Measurements from ENCODE around the gene LCE3D.
"Not testable (repeated sequence)": the region's sequence is repeated elsewhere in the genome, so short reads cannot be mapped to it uniquely, and the experiment has no call there.

The LCE3D gene

DNA sequence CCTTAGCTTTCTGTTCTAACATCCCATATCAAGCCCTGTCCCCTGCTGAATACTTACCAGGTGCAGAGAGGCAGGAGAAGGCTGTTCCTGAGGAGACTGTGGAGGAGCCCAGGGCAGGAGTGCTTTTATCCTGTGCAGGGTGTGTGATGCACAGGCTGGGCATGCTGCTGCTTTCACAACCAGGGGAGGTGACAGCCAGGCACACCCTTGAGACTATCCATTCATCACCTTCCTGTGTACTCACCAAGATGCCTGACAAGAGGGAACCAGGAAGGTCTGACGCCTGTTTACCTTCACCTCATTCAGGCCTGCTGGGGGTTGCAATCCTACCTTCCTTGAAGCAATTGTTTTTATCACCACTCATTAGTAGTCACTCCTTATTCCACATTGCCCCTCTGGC lies 13.6 kb downstream of the LCE3D start, which contains the start of gene LCE3E:
LCE3E (minus strand) TSS at position 100 of the 400 bp plus-strand sequence. CDS start 572 bp downstream, outside the sequence.
- TF ChIP-seq, protein P1, sequence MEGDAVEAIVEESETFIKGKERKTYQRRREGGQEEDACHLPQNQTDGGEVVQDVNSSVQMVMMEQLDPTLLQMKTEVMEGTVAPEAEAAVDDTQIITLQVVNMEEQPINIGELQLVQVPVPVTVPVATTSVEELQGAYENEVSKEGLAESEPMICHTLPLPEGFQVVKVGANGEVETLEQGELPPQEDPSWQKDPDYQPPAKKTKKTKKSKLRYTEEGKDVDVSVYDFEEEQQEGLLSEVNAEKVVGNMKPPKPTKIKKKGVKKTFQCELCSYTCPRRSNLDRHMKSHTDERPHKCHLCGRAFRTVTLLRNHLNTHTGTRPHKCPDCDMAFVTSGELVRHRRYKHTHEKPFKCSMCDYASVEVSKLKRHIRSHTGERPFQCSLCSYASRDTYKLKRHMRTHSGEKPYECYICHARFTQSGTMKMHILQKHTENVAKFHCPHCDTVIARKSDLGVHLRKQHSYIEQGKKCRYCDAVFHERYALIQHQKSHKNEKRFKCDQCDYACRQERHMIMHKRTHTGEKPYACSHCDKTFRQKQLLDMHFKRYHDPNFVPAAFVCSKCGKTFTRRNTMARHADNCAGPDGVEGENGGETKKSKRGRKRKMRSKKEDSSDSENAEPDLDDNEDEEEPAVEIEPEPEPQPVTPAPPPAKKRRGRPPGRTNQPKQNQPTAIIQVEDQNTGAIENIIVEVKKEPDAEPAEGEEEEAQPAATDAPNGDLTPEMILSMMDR (IDR thresholded peaks at IDR 0.05; ENCODE audit: unreplicated experiment in 3 of 3) = no peak
- Mint-ChIP-seq H3K4me1 (no peaks in the 10 kb centered on the region), H3K4me3 (no peak within 1 kb of the TSS), H3K9me3 (peaks cover 71% of the 10 kb centered on the region), H3K27ac (no peak within 1 kb of the TSS), H3K27me3 (ENCODE audit: low read depth) (no peaks in the 10 kb centered on the region), H3K36me3 (ENCODE audit: low read depth) (no peaks in the 10 kb centered on the region)

DNA sequence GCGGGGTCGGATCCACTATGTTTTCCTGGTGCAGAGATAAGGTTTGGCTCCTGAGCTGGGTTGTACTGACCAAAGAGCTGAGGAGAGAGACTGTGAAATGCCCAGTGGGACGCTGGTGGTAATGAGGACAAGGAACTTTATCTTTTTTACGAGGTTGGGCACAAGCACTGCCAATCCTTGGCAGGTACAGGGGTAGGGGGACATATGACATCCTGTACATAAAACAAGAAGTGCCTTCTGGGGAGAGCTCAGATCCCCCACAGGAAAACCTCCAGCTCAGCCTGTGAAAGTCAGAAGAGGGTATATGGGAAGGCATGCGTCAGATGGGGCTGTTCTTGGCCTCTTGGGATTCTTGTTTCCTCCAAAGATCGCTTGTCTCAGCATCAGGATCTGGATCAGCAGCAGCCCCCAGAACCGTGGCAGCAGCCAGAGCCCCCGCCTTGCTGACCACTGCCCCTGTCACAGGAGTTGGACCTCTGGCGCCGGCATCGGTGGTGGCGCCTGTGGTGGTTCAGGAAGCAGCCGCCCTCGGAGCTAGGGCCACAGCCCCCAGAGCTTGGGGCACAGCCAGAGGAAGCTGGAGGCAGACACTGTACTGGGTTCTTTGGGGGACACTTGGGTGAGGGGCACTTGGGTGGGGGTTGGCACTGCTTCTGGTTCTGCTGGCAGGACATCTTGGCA lies 14.6 kb downstream of the LCE3D start:
- no peaks in the 10 kb centered on the region for H3K27me3 Mint-ChIP-seq (ENCODE audit: low read depth)
- H3K4me1 Mint-ChIP-seq = no peaks in the 10 kb centered on the region
- H3K36me3 Mint-ChIP-seq (ENCODE audit: low read depth) = no peaks in the 10 kb centered on the region
- peaks cover 70% of the 10 kb centered on the region for H3K9me3 Mint-ChIP-seq
- no peak overlapping the region for H3K4me3 Mint-ChIP-seq
- no peak overlapping the region for H3K27ac Mint-ChIP-seq
- TF ChIP-seq, protein P1 (IDR thresholded peaks at IDR 0.05; ENCODE audit: unreplicated experiment in 3 of 3) = no peak

DNA sequence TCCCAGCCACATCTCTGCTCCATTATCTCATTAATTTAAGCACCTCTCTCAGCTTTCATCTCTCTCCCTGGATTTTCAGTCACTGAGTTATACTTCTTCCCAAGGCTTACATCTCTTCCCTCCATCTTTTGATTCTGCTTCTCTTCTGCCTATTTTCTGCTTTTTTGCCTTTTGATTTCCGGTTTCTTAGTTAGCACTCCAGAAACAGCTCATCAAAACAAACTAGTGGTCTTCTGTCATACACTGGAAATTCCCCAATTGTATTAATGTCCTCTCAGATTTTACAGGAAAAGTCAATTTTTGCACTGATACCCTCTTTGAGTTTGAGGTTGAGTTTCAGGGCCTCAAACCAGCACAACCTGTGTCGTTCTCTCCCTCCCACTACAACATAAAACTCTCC lies 15.2 kb downstream of the LCE3D start:
- Mint-ChIP-seq H3K4me1 (no peaks in the 10 kb centered on the region), H3K27ac (no peak overlapping the region), H3K36me3 (ENCODE audit: low read depth) (no peaks in the 10 kb centered on the region), H3K9me3 (peaks cover 69% of the 10 kb centered on the region), H3K27me3 (ENCODE audit: low read depth) (no peaks in the 10 kb centered on the region), H3K4me3 (no peak overlapping the region)
- TF ChIP-seq, protein P1 (IDR thresholded peaks at IDR 0.05; ENCODE audit: unreplicated experiment in 3 of 3) = no peak

DNA sequence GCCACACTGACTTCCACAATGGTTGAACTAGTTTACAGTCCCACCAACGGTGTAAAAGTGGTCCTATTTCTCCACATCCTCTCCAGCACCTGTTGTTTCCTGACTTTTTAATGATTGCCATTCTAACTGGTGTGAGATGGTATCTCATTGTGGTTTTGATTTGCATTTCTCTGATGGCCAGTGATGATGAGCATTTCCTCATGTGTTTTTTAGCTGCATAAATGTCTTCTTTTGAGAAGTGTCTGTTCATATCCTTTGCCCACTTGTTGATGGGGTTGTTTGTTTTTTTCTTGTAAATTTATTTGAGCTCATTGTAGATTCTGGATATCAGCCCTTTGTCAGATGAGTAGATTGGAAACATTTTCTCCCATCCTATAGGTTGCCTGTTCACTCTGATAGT lies 32.0 kb downstream of the LCE3D start:
- H3K27ac Mint-ChIP-seq; H3K4me1 Mint-ChIP-seq; H3K4me3 Mint-ChIP-seq; H3K27me3 Mint-ChIP-seq (ENCODE audit: low read depth); H3K36me3 Mint-ChIP-seq (ENCODE audit: low read depth): not testable (repeated sequence)
- H3K9me3 Mint-ChIP-seq = peaks cover 32% of the 10 kb centered on the region

DNA sequence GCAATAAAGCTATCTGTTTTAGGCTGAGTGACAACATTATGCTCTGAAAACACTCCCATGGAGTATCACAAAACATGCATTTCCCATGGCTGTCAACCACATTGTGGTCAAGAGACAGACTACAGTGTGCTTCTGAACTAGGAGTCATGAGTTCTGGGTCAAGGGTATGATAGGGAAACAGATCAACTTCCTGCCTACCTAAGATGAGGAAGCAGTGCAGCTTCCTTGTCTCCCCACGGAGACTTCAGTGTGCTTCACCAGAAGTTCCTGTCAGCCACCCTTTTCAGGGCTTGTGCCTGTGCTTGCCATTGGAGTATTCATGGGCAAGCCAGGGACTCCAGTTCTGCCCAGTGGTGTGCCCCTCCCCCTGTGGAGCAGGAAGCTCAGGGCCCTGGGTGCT lies 33.6 kb downstream of the LCE3D start:
- Mint-ChIP-seq H3K27me3 (ENCODE audit: low read depth) (no peaks in the 10 kb centered on the region), H3K4me1 (no peaks in the 10 kb centered on the region), H3K27ac (no peak overlapping the region), H3K4me3 (no peak overlapping the region), H3K36me3 (ENCODE audit: low read depth) (no peaks in the 10 kb centered on the region), H3K9me3 (peaks cover 39% of the 10 kb centered on the region)
- TF ChIP-seq, protein P1 (IDR thresholded peaks at IDR 0.05; ENCODE audit: unreplicated experiment in 3 of 3) = no peak

DNA sequence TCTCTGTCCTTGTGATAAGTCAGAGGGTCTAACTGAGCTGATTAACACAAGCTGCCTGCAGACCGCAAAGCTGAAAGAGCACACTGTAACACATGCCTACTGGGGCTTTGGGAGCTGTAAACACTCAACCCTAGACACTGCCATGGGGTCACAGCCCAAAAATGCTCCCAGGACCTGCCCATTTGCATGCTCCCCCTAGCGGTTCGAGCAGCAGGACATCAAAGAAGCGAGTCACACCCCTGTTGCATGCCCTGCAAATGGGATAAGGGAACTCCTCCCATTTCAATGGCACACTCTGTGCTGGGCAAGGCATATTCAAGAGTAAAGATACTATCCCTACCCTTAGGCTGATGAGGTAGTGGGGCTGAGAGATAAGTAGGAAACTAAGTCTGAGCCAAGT lies 36.5 kb downstream of the LCE3D start:
- H3K36me3 Mint-ChIP-seq (ENCODE audit: low read depth) = no peaks in the 10 kb centered on the region
- H3K27me3 Mint-ChIP-seq (ENCODE audit: low read depth) = no peaks in the 10 kb centered on the region

More for the DNA sequence above, 36.5 kb downstream of the LCE3D start:
- TF ChIP-seq, protein P1 (IDR thresholded peaks at IDR 0.05; ENCODE audit: unreplicated experiment in 3 of 3) = no peak
- peaks cover 46% of the 10 kb centered on the region for H3K9me3 Mint-ChIP-seq
- H3K4me1 Mint-ChIP-seq = no peaks in the 10 kb centered on the region
- no peak overlapping the region for H3K4me3 Mint-ChIP-seq
- H3K27ac Mint-ChIP-seq = no peak overlapping the region

All from nephron (organoid).